Keratinocyte (primary cell): Measurements from ENCODE around the gene ROR2. TPM values are rescaled to one million over a fixed set of nuclear protein-coding genes. Genes with fewer than 3 reads are reported as not detected.

Experiments used
- DNase-seq: peaks from one replicate; pipeline ENCODE4 v3.0.0-alpha.2; 2011; ENCODE audit warnings: low read depth, missing footprints, low spot score
- FAIRE-seq: peaks from 2 replicates; lab custom pipeline; 2011; peaks lifted over from hg19 to GRCh38; lab: Jason Lieb, UNC
- H2AFZ ChIP-seq: 2 replicates; pipeline ENCODE4 v1.6.0; 2012; ENCODE audit warnings: low read length, control low read depth, inconsistent platforms; ENCODE audit not compliant: control insufficient read depth
- H3K27ac ChIP-seq: 2 replicates; pipeline ENCODE4 v1.5.1; 2011; ENCODE audit warnings: low read length; ENCODE audit not compliant: control insufficient read depth, insufficient read depth
- H3K27me3 ChIP-seq: 3 replicates; pipeline ENCODE4 v1.6.0; 2011; ENCODE audit warnings: low read length; ENCODE audit not compliant: control insufficient read depth, insufficient read depth; ENCODE audit errors: extremely low read depth
- H3K36me3 ChIP-seq, 2 experiments: 2 replicates in 1 of 2; 3 replicates in 1 of 2; pipeline ENCODE4 v1.5.1; 2011; ENCODE audit warnings: low read length in 2 of 2, mild to moderate bottlenecking in 1 of 2; ENCODE audit not compliant: control insufficient read depth in 2 of 2, insufficient read depth in 2 of 2; ENCODE audit errors: extremely low read depth in 1 of 2
- H3K4me1 ChIP-seq: 3 replicates; pipeline ENCODE4 v1.5.1; 2011; ENCODE audit warnings: low read length; ENCODE audit not compliant: control insufficient read depth, insufficient read depth; ENCODE audit errors: extremely low read depth
- H3K4me2 ChIP-seq: 3 replicates; pipeline ENCODE4 v1.6.0; 2011; ENCODE audit warnings: low read depth, low read length; ENCODE audit not compliant: control insufficient read depth, insufficient read depth; ENCODE audit errors: extremely low read depth
- H3K4me3 ChIP-seq, 3 experiments: fragments of 200-600 bp in 1 of 3; sonication (generic) in 1 of 3; 2 replicates in 2 of 3; 3 replicates in 1 of 3; pipeline ENCODE4 v1.5.1; 2011 to 2016; ENCODE audit warnings: low read length in 3 of 3, mild to moderate bottlenecking in 3 of 3, control low read depth in 2 of 3, inconsistent platforms in 1 of 3, low read depth in 1 of 3, mixed read lengths in 1 of 3, mixed run types in 1 of 3, moderate library complexity in 1 of 3; ENCODE audit not compliant: control insufficient read depth in 2 of 3, insufficient read depth in 2 of 3; ENCODE audit errors: extremely low read depth in 1 of 3
- H3K79me2 ChIP-seq: 2 replicates; pipeline ENCODE4 v1.6.0; 2012; ENCODE audit warnings: low read length; ENCODE audit not compliant: control insufficient read depth, insufficient read depth
- H3K9ac ChIP-seq: 3 replicates; pipeline ENCODE4 v1.6.0; 2011; ENCODE audit warnings: low read length; ENCODE audit not compliant: control insufficient read depth, insufficient read depth; ENCODE audit errors: extremely low read depth
- H3K9me1 ChIP-seq: 3 replicates; pipeline ENCODE4 v1.6.0; 2011; ENCODE audit warnings: low read length; ENCODE audit not compliant: control insufficient read depth, insufficient read depth; ENCODE audit errors: extremely low read depth
- H3K9me3 ChIP-seq: 2 replicates; pipeline ENCODE4 v1.5.1; 2012; ENCODE audit warnings: low read depth, low read length; ENCODE audit not compliant: control insufficient read depth
- H4K20me1 ChIP-seq: 3 replicates; pipeline ENCODE4 v1.6.0; 2011; ENCODE audit warnings: low read length; ENCODE audit not compliant: control insufficient read depth, insufficient read depth; ENCODE audit errors: extremely low read depth
- EZH2 ChIP-seq: IDR thresholded peaks from one replicate; pipeline ENCODE4 v1.6.1; 2012; ENCODE audit warnings: inconsistent platforms, mild to moderate bottlenecking, low read length, moderate library complexity
- dilution Hi-C: fragments of 300-500 bp; cut with MboI; formaldehyde crosslinking; loops from one replicate; pipeline ENCODE4 v1.7.0; 2020; ENCODE audit warnings: low sequenced_read_pairs; ENCODE audit not compliant: extremely low pct_ligation_motif_present
- polyA plus RNA-seq, 5 experiments: library from polyadenylated mRNA; depleted of rRNA in 3 of 5; stranded (reverse) in 3 of 5; stranded (forward) in 1 of 5; unstranded in 1 of 5; fragments of >200 nt; gene quantifications; 1 replicate in 1 of 5; 2 replicates in 3 of 5; 3 replicates in 1 of 5; pipeline versions ENCODE4 v1.2.1 to v1.2.3, GENCODE V29; 2011 to 2012; ENCODE audit warnings: missing spikeins in 2 of 5, low read depth in 1 of 5, low replicate concordance in 1 of 5
- TF ChIP-seq, protein P1 (sequence below), 3 experiments: IDR thresholded peaks in 1 of 3; conservative IDR thresholded peaks in 1 of 3; optimal IDR thresholded peaks in 1 of 3; 2 replicates in 2 of 3; 3 replicates in 1 of 3; pipeline versions ENCODE3 to v1.5.1; 2011; ENCODE audit warnings: low read length in 3 of 3, mild to moderate bottlenecking in 3 of 3, moderate library complexity in 2 of 3, control low read depth in 1 of 3, inconsistent platforms in 1 of 3; ENCODE audit not compliant: insufficient read depth in 2 of 3; ENCODE audit errors: extremely low read depth in 1 of 3

Gene ROR2
- polyA plus RNA-seq, 1 donor (not counting 4 experiments of a cell fraction or from before 2014, with no cell fraction given): 0.22 TPM

DNA sequence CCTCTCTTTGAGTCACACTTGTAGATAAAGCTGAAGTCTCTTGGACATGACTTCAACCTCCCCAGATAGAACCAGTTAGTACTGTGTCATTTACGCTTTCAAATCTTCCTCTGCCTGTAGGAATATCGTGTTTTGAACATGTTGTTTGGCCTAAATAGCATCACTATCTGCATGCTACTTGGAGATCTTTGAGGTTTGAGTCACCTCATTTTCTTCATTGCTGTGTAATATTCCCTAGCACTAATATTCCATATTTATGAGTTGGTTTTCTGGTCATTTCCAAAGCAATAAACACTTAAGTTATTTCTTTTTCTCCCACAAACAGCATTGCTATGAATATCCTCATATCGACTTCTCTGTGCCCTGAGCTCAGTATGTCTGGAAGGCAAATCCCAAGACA lies 100.3 kb downstream of the ROR2 start:
- no peaks in the 10 kb centered on the region for H3K79me2 ChIP-seq
- H3K9me3 ChIP-seq: no peaks in the 10 kb centered on the region
- H3K4me1 ChIP-seq: peaks cover 2% of the 10 kb centered on the region
- no peak overlapping the region for H3K9ac ChIP-seq
- no peak for DNase-seq
- H3K4me2 ChIP-seq: no peak overlapping the region
- H3K36me3 ChIP-seq: no peaks in the 10 kb centered on the region
- no peaks in the 10 kb centered on the region for H4K20me1 ChIP-seq
- no peaks in the 10 kb centered on the region for H3K27me3 ChIP-seq
- dilution Hi-C loops: no loop called here
- no peak overlapping the region for H3K27ac ChIP-seq
- no peak for FAIRE-seq
- no peak overlapping the region for H2AFZ ChIP-seq
- TF ChIP-seq, protein P1, sequence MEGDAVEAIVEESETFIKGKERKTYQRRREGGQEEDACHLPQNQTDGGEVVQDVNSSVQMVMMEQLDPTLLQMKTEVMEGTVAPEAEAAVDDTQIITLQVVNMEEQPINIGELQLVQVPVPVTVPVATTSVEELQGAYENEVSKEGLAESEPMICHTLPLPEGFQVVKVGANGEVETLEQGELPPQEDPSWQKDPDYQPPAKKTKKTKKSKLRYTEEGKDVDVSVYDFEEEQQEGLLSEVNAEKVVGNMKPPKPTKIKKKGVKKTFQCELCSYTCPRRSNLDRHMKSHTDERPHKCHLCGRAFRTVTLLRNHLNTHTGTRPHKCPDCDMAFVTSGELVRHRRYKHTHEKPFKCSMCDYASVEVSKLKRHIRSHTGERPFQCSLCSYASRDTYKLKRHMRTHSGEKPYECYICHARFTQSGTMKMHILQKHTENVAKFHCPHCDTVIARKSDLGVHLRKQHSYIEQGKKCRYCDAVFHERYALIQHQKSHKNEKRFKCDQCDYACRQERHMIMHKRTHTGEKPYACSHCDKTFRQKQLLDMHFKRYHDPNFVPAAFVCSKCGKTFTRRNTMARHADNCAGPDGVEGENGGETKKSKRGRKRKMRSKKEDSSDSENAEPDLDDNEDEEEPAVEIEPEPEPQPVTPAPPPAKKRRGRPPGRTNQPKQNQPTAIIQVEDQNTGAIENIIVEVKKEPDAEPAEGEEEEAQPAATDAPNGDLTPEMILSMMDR (optimal IDR thresholded peaks at IDR 0.05 in 1 of 3, IDR thresholded peaks at IDR 0.05 in 1 of 3, conservative IDR thresholded peaks at IDR 0.05 in 1 of 3; ENCODE audit: extremely low read depth in 1 of 3, insufficient read depth in 2 of 3, low read length in 3 of 3): no peak
- TF ChIP-seq EZH2: no peak
- no peak overlapping the region for H3K4me3 ChIP-seq
- no peaks in the 10 kb centered on the region for H3K9me1 ChIP-seq

DNA sequence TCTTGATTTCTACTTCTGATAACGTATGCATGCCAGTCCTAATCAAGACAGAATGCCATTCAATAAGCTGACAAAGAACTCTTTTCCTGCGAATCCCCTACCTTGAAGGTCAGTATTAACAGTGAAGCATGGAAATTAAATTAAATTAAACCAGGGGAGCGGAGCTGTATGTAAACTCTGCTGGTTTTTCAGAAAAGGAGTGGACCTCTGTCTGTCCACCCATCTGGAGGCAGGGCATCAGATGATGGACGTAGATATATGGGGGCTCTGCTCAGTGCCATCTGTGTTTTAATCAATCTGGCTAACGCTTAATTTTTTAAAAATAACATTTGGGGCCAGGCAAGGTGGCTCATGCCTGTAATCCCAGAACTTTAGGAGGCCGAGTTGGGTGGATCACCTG lies 101.9 kb downstream of the ROR2 start:
- Histone ChIP-seq H3K4me2 (no peak overlapping the region), H3K9ac (no peak overlapping the region), H3K36me3 (no peaks in the 10 kb centered on the region), H3K79me2 (no peaks in the 10 kb centered on the region), H4K20me1 (no peaks in the 10 kb centered on the region), H3K9me3 (no peaks in the 10 kb centered on the region), H3K4me1 (peaks cover 2% of the 10 kb centered on the region), H2AFZ (no peak overlapping the region), H3K27me3 (no peaks in the 10 kb centered on the region), H3K9me1 (no peaks in the 10 kb centered on the region), H3K4me3 (no peak overlapping the region), H3K27ac (no peak overlapping the region)
- DNase-seq (no peak), FAIRE-seq (no peak)
- dilution Hi-C loops: no loop called here
- TF ChIP-seq, protein P1 (optimal IDR thresholded peaks at IDR 0.05 in 1 of 3, IDR thresholded peaks at IDR 0.05 in 1 of 3, conservative IDR thresholded peaks at IDR 0.05 in 1 of 3; ENCODE audit: extremely low read depth in 1 of 3, insufficient read depth in 2 of 3, low read length in 3 of 3): no peak
- no peak for TF ChIP-seq EZH2
